Measurements from ENCODE around the gene SDK1.

The SDK1 gene

DNA sequence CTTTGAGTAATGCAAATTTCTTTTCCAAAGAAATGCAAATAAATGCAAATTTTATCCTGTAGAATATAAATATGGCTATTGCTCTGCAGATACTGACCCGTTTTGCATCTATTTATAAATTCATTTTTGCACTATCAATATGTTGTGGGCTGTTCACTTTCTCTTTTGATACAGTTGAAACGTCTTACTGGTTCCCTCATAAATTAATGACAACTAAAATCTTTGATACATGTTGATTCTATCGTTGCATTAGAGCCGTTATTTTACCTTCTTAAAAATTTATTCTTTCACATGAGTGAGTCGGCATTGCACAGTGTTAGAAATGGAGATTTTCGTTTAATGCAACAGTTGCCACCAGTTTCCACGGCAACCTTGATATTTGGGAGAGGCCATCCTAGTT, 691.8 kb downstream of the SDK1 start:
- DNase-seq (ENCODE audit: low read depth), result no peak
- TF ChIP-seq, protein P1, sequence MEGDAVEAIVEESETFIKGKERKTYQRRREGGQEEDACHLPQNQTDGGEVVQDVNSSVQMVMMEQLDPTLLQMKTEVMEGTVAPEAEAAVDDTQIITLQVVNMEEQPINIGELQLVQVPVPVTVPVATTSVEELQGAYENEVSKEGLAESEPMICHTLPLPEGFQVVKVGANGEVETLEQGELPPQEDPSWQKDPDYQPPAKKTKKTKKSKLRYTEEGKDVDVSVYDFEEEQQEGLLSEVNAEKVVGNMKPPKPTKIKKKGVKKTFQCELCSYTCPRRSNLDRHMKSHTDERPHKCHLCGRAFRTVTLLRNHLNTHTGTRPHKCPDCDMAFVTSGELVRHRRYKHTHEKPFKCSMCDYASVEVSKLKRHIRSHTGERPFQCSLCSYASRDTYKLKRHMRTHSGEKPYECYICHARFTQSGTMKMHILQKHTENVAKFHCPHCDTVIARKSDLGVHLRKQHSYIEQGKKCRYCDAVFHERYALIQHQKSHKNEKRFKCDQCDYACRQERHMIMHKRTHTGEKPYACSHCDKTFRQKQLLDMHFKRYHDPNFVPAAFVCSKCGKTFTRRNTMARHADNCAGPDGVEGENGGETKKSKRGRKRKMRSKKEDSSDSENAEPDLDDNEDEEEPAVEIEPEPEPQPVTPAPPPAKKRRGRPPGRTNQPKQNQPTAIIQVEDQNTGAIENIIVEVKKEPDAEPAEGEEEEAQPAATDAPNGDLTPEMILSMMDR (IDR thresholded peaks at IDR 0.05; ENCODE audit: insufficient read depth, low read depth, low read length, missing control alignments), result no peak
- H3K4me3 ChIP-seq (ENCODE audit: low read depth, low read length), result no peak overlapping the region

- no peak for DNase-seq (ENCODE audit: low read depth)
- H3K4me3 ChIP-seq (ENCODE audit: low read depth, low read length), result no peak overlapping the region
- TF ChIP-seq, protein P1 (IDR thresholded peaks at IDR 0.05; ENCODE audit: insufficient read depth, low read depth, low read length, missing control alignments), result no peak
Measured at GRCh38 chr7:3994764-3995163, 693.7 kb downstream of the SDK1 start.

GRCh38 chr7:3995187-3995586, 694.1 kb downstream of the SDK1 start:
- DNase-seq (ENCODE audit: low read depth), result no peak
- TF ChIP-seq, protein P1 (IDR thresholded peaks at IDR 0.05; ENCODE audit: insufficient read depth, low read depth, low read length, missing control alignments), result no peak
- no peak overlapping the region for H3K4me3 ChIP-seq (ENCODE audit: low read depth, low read length)

GRCh38 chr7:3998060-3998459, 697.0 kb downstream of the SDK1 start:
- no peak overlapping the region for H3K4me3 ChIP-seq (ENCODE audit: low read depth, low read length)
- no peak for DNase-seq (ENCODE audit: low read depth)
- TF ChIP-seq, protein P1 (IDR thresholded peaks at IDR 0.05; ENCODE audit: insufficient read depth, low read depth, low read length, missing control alignments), result no peak

DNA sequence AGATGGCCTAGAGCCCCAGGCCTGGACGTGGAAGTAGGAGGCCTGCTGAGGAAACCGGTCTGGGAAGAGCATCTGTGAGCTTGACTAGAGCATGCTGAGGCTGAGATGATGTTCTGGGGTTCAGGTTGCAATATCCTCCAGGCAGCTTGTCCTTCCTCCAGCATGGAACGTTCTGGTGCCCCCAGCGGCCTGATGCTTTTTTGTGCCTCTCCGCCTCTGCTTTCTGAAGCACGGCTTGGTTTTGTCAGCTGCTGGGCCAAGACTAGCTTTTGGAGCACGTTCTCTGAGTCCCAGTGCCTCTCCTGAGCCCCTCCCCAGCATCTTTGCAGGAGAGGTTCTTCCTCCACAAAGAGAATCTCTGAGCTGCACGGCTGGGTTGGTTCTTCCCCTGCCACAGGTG, 699.1 kb downstream of the SDK1 start:
- TF ChIP-seq, protein P1 (IDR thresholded peaks at IDR 0.05; ENCODE audit: insufficient read depth, low read depth, low read length, missing control alignments), result no peak
- DNase-seq (ENCODE audit: low read depth), result no peak
- no peak overlapping the region for H3K4me3 ChIP-seq (ENCODE audit: low read depth, low read length)

DNA sequence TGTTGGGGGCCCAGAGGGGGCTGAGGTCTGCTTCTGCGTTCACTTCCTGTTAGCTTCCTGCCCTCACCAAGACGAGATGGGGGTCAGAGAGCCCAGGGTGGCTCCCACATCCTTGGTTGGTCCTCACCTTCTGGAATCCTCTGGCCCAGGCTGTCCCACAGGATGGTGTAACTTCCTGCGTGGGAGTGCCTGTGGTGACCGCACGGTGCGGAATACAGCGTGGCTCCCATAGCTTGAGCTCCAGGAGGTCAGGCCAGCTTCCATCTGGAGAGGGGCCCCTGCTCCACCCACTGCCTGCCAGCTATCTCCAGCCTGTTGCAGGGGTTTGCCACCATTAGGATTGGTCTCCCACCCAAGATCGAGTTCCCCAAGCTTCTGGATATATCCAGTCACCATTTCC, 699.9 kb downstream of the SDK1 start:
- TF ChIP-seq, protein P1 (IDR thresholded peaks at IDR 0.05; ENCODE audit: insufficient read depth, low read depth, low read length, missing control alignments), result no peak

DNA sequence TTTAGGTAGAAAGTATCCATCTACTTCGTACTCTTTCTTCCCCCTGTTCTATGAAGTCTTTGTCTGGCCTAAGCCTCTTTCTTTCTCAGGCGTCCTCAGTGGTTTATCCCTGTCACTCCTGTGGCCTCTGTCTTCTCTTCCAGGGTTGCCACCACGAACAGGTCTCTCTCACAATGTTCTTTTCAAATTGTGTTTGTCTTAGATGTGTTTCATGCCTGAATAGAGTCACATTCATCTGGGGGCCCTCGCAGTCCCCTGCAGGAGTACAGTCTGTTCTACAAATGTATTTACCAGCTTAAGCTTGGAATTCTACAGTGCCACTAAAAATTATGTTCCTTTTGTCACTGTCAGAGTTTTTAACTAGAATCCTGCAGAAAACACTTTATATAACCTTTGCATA, 700.7 kb downstream of the SDK1 start:
- DNase-seq (ENCODE audit: low read depth), result no peak
- no peak overlapping the region for H3K4me3 ChIP-seq (ENCODE audit: low read depth, low read length)
- TF ChIP-seq, protein P1 (IDR thresholded peaks at IDR 0.05; ENCODE audit: insufficient read depth, low read depth, low read length, missing control alignments), result no peak

More for the DNA sequence above, 699.9 kb downstream of the SDK1 start:
- no peak for DNase-seq (ENCODE audit: low read depth)
- no peak overlapping the region for H3K4me3 ChIP-seq (ENCODE audit: low read depth, low read length)
